B cell (primary cell): Measurements from ENCODE around the gene DDX54.

ENCODE experiments used
- CTCF ChIP-seq: fragments of 200-600 bp; IDR thresholded peaks from one replicate; pipeline ENCODE4 v1.8.0; 2022; ENCODE audit warnings: antibody characterized with exemption, mild to moderate bottlenecking
- EZH2 ChIP-seq: IDR thresholded peaks from 2 replicates; pipeline ENCODE4 v1.6.1; 2012; ENCODE audit warnings: borderline replicate concordance, low read depth, mild to moderate bottlenecking, moderate library complexity, low read length; ENCODE audit not compliant: insufficient read depth, poor library complexity, severe bottlenecking

DNA sequence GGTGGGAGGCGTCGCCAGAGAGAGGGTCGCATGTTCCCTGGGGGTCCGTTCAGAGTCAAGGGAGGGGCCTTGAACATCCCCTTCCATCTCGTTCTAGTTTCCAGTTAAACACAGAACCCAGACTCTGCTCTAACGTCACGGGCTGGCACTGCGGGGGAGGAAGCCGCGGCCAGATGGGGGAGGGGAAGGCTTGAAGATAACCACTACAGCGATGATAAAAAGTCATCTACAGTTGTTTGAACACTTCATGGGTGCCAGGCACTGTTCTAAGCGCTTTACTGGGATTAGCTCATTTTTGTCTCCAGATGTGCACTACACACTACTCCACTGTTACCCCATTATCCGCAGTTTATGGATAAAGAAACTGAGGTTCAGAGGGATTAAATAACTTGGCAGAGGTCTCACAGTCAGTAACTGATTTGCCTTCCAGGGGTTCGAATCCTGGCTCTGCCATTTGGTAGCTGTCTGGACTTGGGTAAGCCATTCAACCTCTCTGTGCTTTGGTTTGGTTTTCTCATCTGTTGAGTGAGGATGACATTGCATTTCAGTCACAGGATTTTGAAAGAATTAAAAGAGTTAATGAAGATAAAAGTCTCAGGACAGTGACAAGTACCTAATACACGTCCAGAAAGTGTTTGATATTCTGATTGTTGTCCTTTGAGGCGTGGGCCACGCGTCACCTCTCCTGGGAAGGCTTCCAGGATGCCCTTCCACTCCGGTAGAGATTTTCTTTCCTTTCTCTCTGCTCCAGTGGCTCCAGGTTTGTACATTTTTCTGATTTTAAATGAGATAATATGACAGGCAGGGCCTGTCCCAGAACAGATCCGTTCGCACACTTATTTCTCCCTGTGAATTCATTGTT is 48.9 kb downstream of the DDX54 start:
- TF ChIP-seq CTCF (no peak), EZH2 (no peak)
